ENCODE data around the gene ARV1.

GRCh38 chr1:230975636-230976035 is 3.3 kb upstream of the ARV1 start:
- TF ChIP-seq CTCF (IDR thresholded peaks at IDR 0.05) (no peak), ZFX (IDR thresholded peaks at IDR 0.05; ENCODE audit: borderline replicate concordance) (no peak)

Measured in 22Rv1 (cell line).